ENCODE results near the gene STARD8. TPM values are rescaled to one million over a fixed set of nuclear protein-coding genes. Genes with fewer than 3 reads are reported as not detected.

STARD8 gene
- total RNA-seq, 1 experiment from 2014 or later, result 0.11 TPM

DNA sequence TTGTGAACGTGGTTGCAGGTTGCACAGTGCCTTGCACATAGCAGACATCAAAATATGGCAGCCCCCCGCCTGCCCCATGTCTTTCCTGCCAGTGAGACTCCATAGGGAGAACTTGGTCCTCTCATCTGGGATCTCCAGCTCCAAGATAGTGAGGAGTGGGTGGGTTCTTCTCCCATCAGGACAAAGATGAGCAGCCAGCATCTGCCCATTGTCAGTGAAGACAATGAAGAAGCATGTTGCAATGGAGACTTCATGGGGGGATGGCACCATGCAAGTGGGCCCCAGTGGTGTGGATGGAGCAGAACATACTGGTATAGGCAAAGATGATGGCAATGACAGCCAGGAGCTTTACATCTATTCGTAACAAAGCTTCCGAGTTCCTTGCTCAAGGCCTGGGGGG lies 80.2 kb downstream of the STARD8 start:
- TF ChIP-seq, protein P1, sequence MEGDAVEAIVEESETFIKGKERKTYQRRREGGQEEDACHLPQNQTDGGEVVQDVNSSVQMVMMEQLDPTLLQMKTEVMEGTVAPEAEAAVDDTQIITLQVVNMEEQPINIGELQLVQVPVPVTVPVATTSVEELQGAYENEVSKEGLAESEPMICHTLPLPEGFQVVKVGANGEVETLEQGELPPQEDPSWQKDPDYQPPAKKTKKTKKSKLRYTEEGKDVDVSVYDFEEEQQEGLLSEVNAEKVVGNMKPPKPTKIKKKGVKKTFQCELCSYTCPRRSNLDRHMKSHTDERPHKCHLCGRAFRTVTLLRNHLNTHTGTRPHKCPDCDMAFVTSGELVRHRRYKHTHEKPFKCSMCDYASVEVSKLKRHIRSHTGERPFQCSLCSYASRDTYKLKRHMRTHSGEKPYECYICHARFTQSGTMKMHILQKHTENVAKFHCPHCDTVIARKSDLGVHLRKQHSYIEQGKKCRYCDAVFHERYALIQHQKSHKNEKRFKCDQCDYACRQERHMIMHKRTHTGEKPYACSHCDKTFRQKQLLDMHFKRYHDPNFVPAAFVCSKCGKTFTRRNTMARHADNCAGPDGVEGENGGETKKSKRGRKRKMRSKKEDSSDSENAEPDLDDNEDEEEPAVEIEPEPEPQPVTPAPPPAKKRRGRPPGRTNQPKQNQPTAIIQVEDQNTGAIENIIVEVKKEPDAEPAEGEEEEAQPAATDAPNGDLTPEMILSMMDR (conservative IDR thresholded peaks at IDR 0.05; ENCODE audit: low read depth, low read length), result no peak
- no peak for TF ChIP-seq EZH2 (IDR thresholded peaks at IDR 0.05; ENCODE audit: borderline replicate concordance, low read depth, low read length, poor library complexity, severe bottlenecking)
- no peaks in the 10 kb centered on the region for H3K27me3 ChIP-seq (replicated peaks; ENCODE audit: insufficient read depth, low read depth, low read length, poor library complexity)
- no peaks in the 10 kb centered on the region for H3K36me3 ChIP-seq (ENCODE audit: insufficient read depth, low read length, poor library complexity, severe bottlenecking)
- no peak overlapping the region for H3K27ac ChIP-seq (ENCODE audit: low read depth, low read length, poor library complexity, severe bottlenecking)
- intact Hi-C loops (cut with micrococcal nuclease; ENCODE audit: unreplicated experiment), result no loop called here
- BruUV-seq (replicated peaks), result no TSS peak
- CTCF ChIA-PET, result interaction anchor here (0.6 kb wide), 1 partner anchor 530 kb away, joined by 5 read pairs; no protein-coding TSS in a partner anchor
- POLR2A ChIA-PET (ENCODE audit: low non-redundant PET), result no interaction called here
- DNase-seq (ENCODE audit: low spot score), result no peak
- H3K4me1 ChIP-seq (ENCODE audit: insufficient read depth, low read length, poor library complexity, severe bottlenecking), result no peaks in the 10 kb centered on the region
- no peak overlapping the region for H3K4me3 ChIP-seq (ENCODE audit: low read depth, low read length, poor library complexity, severe bottlenecking)
- no peaks in the 10 kb centered on the region for H3K9me3 ChIP-seq (ENCODE audit: low read depth, low read length, poor library complexity, severe bottlenecking)

DNA sequence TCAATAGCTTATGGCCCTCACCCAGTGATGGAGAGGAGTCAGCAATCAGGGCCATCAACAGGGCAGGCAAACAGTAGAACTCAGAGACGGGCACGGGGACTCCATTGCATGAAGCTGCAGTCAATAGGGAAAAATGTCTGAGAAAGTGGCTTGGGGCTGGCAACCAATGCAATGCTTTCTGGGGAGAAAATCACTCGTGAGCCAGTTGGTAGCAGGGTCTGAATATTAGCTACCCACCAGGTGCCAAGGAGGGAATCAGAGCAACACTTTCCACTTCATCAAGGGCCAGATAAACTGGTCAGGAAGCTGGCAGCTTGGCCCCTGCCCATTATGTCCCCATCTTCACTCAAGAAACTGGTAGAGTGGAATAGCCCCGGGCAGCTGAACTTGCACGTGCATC lies 80.7 kb downstream of the STARD8 start:
- no peaks in the 10 kb centered on the region for H3K9me3 ChIP-seq (ENCODE audit: low read depth, low read length, poor library complexity, severe bottlenecking)
- CTCF ChIA-PET, result no interaction called here
- POLR2A ChIA-PET (ENCODE audit: low non-redundant PET), result no interaction called here
- H3K27me3 ChIP-seq (replicated peaks; ENCODE audit: insufficient read depth, low read depth, low read length, poor library complexity), result no peaks in the 10 kb centered on the region
- no peak overlapping the region for H3K4me3 ChIP-seq (ENCODE audit: low read depth, low read length, poor library complexity, severe bottlenecking)
- H3K27ac ChIP-seq (ENCODE audit: low read depth, low read length, poor library complexity, severe bottlenecking), result no peak overlapping the region
- no peak for DNase-seq (ENCODE audit: low spot score)
- TF ChIP-seq, protein P1 (conservative IDR thresholded peaks at IDR 0.05; ENCODE audit: low read depth, low read length), result no peak
- intact Hi-C loops (cut with micrococcal nuclease; ENCODE audit: unreplicated experiment), result no loop called here
- no TSS peak for BruUV-seq (replicated peaks)
- H3K36me3 ChIP-seq (ENCODE audit: insufficient read depth, low read length, poor library complexity, severe bottlenecking), result no peaks in the 10 kb centered on the region
- H3K4me1 ChIP-seq (ENCODE audit: insufficient read depth, low read length, poor library complexity, severe bottlenecking), result no peaks in the 10 kb centered on the region

DNA sequence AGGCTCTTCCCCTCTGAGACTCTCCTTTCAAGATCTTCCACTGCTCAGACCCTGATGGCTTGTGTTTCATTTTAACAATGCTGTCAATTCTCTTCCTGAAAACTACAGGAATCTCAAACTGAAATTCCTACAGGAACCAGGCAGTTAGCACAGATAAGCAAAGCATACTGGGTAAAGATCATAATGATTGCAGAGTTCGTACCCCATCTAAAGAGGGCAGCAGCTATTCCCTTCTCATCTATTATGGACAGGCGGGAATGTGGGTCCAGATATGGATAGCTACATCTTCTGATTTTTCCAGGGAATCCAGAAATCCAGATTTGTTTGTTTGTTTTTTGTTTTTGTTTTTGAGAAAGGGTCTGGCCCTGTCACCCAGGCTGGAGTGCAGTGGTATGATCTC lies 83.8 kb downstream of the STARD8 start:
- no peak for DNase-seq (ENCODE audit: low spot score)
- intact Hi-C loops (cut with micrococcal nuclease; ENCODE audit: unreplicated experiment), result loop anchor here (5.0 kb wide), 1 partner anchor 491 kb away; no protein-coding TSS in a partner anchor
- ChIA-PET POLR2A (ENCODE audit: low non-redundant PET) (no interaction called here), CTCF (no interaction called here)
- Histone ChIP-seq H3K36me3 (ENCODE audit: insufficient read depth, low read length, poor library complexity, severe bottlenecking) (no peaks in the 10 kb centered on the region), H3K27ac (ENCODE audit: low read depth, low read length, poor library complexity, severe bottlenecking) (no peak overlapping the region), H3K4me1 (ENCODE audit: insufficient read depth, low read length, poor library complexity, severe bottlenecking) (no peaks in the 10 kb centered on the region), H3K9me3 (ENCODE audit: low read depth, low read length, poor library complexity, severe bottlenecking) (no peaks in the 10 kb centered on the region), H3K4me3 (ENCODE audit: low read depth, low read length, poor library complexity, severe bottlenecking) (no peak overlapping the region), H3K27me3 (replicated peaks; ENCODE audit: insufficient read depth, low read depth, low read length, poor library complexity) (no peaks in the 10 kb centered on the region)
- no TSS peak for BruUV-seq (replicated peaks)
- TF ChIP-seq EZH2 (IDR thresholded peaks at IDR 0.05; ENCODE audit: borderline replicate concordance, low read depth, low read length, poor library complexity, severe bottlenecking), result no peak
- TF ChIP-seq, protein P1 (conservative IDR thresholded peaks at IDR 0.05; ENCODE audit: low read depth, low read length), result no peak
